ENCODE results near the gene MYL7.

GRCh38 chr7:44145479-44145968 is 4.4 kb upstream of the MYL7 start:
- TF ChIP-seq CTCF (conservative IDR thresholded peaks at IDR 0.05; ENCODE audit: low read depth in 2 of 2): no peak
- TF ChIP-seq POLR2AphosphoS5 (IDR thresholded peaks at IDR 0.05; ENCODE audit: low read depth): no peak; the same call in 1 of the 2 replicates
- no peak for TF ChIP-seq STAT1 (IDR thresholded peaks at IDR 0.05; ENCODE audit: unreplicated experiment)
- no peak for TF ChIP-seq EZH2 (IDR thresholded peaks at IDR 0.05; ENCODE audit: low read depth, unreplicated experiment)
- peak; percentile 82 for TF ChIP-seq CREB1 (CRISPR knock-in tag; IDR thresholded peaks at IDR 0.05; ENCODE audit: low read depth)
- no peak for TF ChIP-seq EZH2phosphoT487 (IDR thresholded peaks at IDR 0.05; ENCODE audit: unreplicated experiment)
- no peak for TF ChIP-seq ETS1 (IDR thresholded peaks at IDR 0.05)
- TF ChIP-seq REST (IDR thresholded peaks at IDR 0.05; ENCODE audit: unreplicated experiment): no peak
- TF ChIP-seq ZNF331 (CRISPR knock-in tag; IDR thresholded peaks at IDR 0.05; ENCODE audit: low read depth): no peak
- no peak for TF ChIP-seq ZNF114 (CRISPR knock-in tag; IDR thresholded peaks at IDR 0.05)
- TF ChIP-seq JUNB (IDR thresholded peaks at IDR 0.05; ENCODE audit: unreplicated experiment): no peak
